Bladder microvascular endothelial cell (primary cell): ENCODE measurements around the gene IL2RA. TPM values are rescaled to one million over a fixed set of nuclear protein-coding genes. Genes with fewer than 3 reads are reported as not detected.

Source experiments
- total RNA-seq: library from RNA; depleted of rRNA; stranded (reverse); fragments of >200 nt; gene quantifications from 2 replicates; pipeline ENCODE4 v1.2.3, GENCODE V29; 2014

IL2RA gene
- not detected in 2 replicates for total RNA-seq

GRCh38 chr10:6062101-6062771 lies at the start of gene IL2RA:
TSS of gene IL2RA (minus strand) at chr10:6062367. CDS start at chr10:6062151, 216 bp downstream.

GRCh38 chr10:6088721-6089333 lies 26.7 kb upstream of the IL2RA start, which contains the start of gene RBM17:
TSS of gene RBM17 (plus strand) at chr10:6089034. CDS start at chr10:6097066, 8,032 bp downstream.

GRCh38 chr10:5977471-5978229 lies 84.5 kb downstream of the IL2RA start, which contains the start of gene IL15RA:
TSS of gene IL15RA (minus strand) at chr10:5977543. CDS start at chr10:5977492, 51 bp downstream.

Other genes starting within 250 kb of the IL2RA start
- gene GDI2, start 248.9 kb downstream of the IL2RA start, total RNA-seq, result 420 and 441 TPM in 2 replicates
- gene ANKRD16, start 172.5 kb downstream of the IL2RA start, total RNA-seq, result 2.3 and 6.4 TPM in 2 replicates
- 78.5 and 129 TPM in 2 replicates for gene FBH1, start 172.1 kb downstream of the IL2RA start, total RNA-seq
- 6.8 and 10.8 TPM in 2 replicates for gene IL15RA, start 84.8 kb downstream of the IL2RA start, total RNA-seq
- gene RBM17, start 26.7 kb upstream of the IL2RA start, total RNA-seq, result 36.3 and 66.2 TPM in 2 replicates
- 8.3 and 29.1 TPM in 2 replicates for gene PFKFB3, start 140.6 kb upstream of the IL2RA start, total RNA-seq